Upper lobe of right lung (tissue), 1 donor: ENCODE results near the gene SEPTIN7. TPM values are rescaled to one million over a fixed set of nuclear protein-coding genes. Genes with fewer than 3 reads are reported as not detected.
A peak's percentile ranks its signal among the peaks of the same experiment; 100 is the strongest.

Source experiments
- ATAC-seq: fragments of 200-7000 bp; cut with Tn5 transposase; one replicate; pipeline ENCODE4 v1.9.1; 2020; ENCODE audit warnings: mild to moderate bottlenecking, moderate library complexity
- DNase-seq: peaks from one replicate; pipeline ENCODE4 v3.0.0-alpha.2; 2020
- H3K27ac ChIP-seq: fragments of 200-600 bp; one replicate; pipeline ENCODE4 v1.8.0; 2022
- H3K27me3 ChIP-seq: fragments of 200-600 bp; one replicate; pipeline ENCODE4 v1.8.0; 2022; ENCODE audit warnings: mild to moderate bottlenecking
- H3K36me3 ChIP-seq: fragments of 200-600 bp; one replicate; pipeline ENCODE4 v1.8.0; 2022
- H3K4me1 ChIP-seq: fragments of 200-600 bp; one replicate; pipeline ENCODE4 v1.8.0; 2022
- H3K4me3 ChIP-seq: fragments of 200-600 bp; one replicate; pipeline ENCODE4 v1.8.0; 2022; ENCODE audit warnings: mild to moderate bottlenecking
- H3K9me3 ChIP-seq: fragments of 200-600 bp; one replicate; pipeline ENCODE4 v1.8.0; 2022
- CTCF ChIP-seq: fragments of 200-600 bp; IDR thresholded peaks from one replicate; pipeline ENCODE4 v1.8.0; 2022; ENCODE audit warnings: antibody characterized with exemption
- intact Hi-C: fragments of 100-400 bp; cut with DNase I; formaldehyde crosslinking; loops from one replicate; pipeline ENCODE4 v1.11.0; 2022
- total RNA-seq: library from RNA; stranded (reverse); fragmentation: NEBNext Ultra II Directional; extraction: Animal tissue kit (Norgen Biotek cat#: 25700); gene quantifications from one replicate; pipeline ENCODE4 v1.2.1, GENCODE V29; 2021
- donor health status: DM: no; HTN: yes; CAD: no; lungs with severe emphysema.

SEPTIN7 gene
- total RNA-seq, 1 donor from 2014 or later = 202 TPM

GRCh38 chr7:35802102-35802466 is 1.2 kb downstream of the SEPTIN7 start:
- H3K27me3 ChIP-seq = no peaks in the 10 kb centered on the region
- H3K4me1 ChIP-seq = peaks cover 29% of the 10 kb centered on the region
- no peak for ATAC-seq
- H3K9me3 ChIP-seq = no peaks in the 10 kb centered on the region
- intact Hi-C loops = loop anchor here (10.0 kb wide), 1 partner anchor 77 kb away; no protein-coding TSS in a partner anchor
- H3K36me3 ChIP-seq = no peaks in the 10 kb centered on the region
- H3K4me3 ChIP-seq = peak overlapping the region; percentile 81
- DNase-seq = no peak
- no peak for TF ChIP-seq CTCF
- H3K27ac ChIP-seq = peak overlapping the region; percentile 97

DNA sequence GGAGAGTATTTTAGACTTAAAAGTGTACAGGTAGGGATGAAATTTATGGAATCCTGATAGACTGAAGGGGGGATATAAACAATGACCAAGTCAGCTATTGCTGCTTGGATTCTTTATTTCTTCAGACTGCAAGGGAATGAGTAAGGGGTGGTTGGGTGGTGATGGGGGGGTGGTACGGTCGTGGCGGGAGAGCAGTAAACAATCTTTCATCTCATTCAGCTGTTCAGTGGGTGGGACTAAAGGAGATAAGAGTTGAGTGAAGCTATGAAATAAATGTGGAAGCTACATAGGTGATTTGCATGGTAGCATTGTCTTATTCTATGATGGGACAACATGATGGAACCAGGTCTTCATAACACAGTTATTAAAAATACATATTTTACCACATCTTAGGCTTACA is 1.8 kb downstream of the SEPTIN7 start:
- Histone ChIP-seq H3K27ac (no peak overlapping the region), H3K9me3 (no peaks in the 10 kb centered on the region), H3K4me3 (peak overlapping the region; percentile 81), H3K27me3 (no peaks in the 10 kb centered on the region), H3K4me1 (peaks cover 29% of the 10 kb centered on the region), H3K36me3 (no peaks in the 10 kb centered on the region)
- DNase-seq (no peak), ATAC-seq (no peak)
- intact Hi-C loops = loop anchor here (10.0 kb wide), 1 partner anchor 78 kb away; no protein-coding TSS in a partner anchor
- TF ChIP-seq CTCF = no peak

DNA sequence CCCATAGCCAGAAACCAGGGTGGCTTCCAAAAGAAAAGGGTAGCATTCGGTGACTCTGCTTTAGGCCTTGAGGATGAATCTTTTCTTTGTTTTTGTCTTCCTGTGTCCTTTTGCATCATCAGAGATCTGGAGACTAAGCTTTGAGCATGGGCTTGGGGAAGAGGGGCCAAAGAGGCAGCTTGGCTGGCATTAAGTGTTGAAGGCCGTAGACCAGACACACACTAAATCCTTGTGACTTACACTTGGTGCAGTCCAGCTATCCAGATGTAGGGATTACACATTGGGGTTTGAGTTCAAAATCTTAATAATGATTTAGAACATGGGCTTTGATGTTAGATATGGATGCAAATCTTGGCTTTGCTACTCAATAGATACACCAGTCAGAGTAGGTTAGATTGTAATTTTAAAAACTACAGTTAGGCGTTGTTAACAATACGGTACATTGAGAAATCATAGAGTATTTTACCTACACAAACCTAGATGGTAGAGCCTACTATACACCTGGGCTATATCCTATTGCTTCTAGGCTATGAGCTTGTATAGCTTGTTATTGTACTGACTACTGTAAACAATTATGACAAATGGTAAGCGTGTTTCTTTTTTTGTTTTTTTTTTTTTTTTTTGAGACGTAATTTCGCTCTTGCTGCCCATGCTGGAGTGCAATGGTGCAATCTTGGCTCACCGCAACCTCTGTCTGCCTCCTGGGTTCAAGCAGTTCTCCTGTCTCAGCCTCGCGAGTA is 3.5 kb downstream of the SEPTIN7 start:
- H3K4me1 ChIP-seq = peaks cover 29% of the 10 kb centered on the region
- no peaks in the 10 kb centered on the region for H3K9me3 ChIP-seq
- intact Hi-C loops = loop anchor here (10.0 kb wide), 1 partner anchor 80 kb away; no protein-coding TSS in a partner anchor
- H3K4me3 ChIP-seq = no peak overlapping the region
- H3K36me3 ChIP-seq = no peaks in the 10 kb centered on the region
- TF ChIP-seq CTCF = no peak
- H3K27me3 ChIP-seq = no peaks in the 10 kb centered on the region
- H3K27ac ChIP-seq = no peak overlapping the region
- ATAC-seq = no peak
- DNase-seq = no peak

- no peak for TF ChIP-seq CTCF
- ATAC-seq (no peak), DNase-seq (no peak)
- no peaks in the 10 kb centered on the region for H3K9me3 ChIP-seq
- intact Hi-C loops = loop anchor here (10.0 kb wide), 1 partner anchor 81 kb away; no protein-coding TSS in a partner anchor
- no peaks in the 10 kb centered on the region for H3K27me3 ChIP-seq
- H3K27ac ChIP-seq = no peak overlapping the region
- no peaks in the 10 kb centered on the region for H3K36me3 ChIP-seq
- no peak overlapping the region for H3K4me3 ChIP-seq
- H3K4me1 ChIP-seq = peaks cover 29% of the 10 kb centered on the region
These were observed 5.0 kb downstream of the SEPTIN7 start for GRCh38 chr7:35805876-35806275.

DNA sequence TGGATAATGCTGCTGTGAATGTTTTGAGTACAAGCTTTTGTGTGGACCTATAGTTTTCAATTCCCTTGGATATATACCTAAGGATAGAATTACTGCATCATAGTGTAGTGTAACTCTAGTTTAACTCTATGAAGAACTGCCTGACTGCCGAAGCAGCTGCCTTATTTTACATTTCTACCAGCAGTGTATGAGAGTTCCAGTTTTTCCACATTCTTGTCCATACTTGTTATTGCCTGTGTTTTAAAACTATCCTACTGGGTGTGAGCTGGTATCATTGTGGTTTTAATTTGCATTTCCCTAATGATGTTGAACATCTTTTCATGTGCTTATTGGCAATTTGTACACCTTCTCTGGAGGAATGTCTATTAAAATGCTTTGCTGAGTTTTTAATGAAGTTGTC is 15.7 kb downstream of the SEPTIN7 start:
- ATAC-seq (no peak), DNase-seq (no peak)
- H3K9me3 ChIP-seq = peaks cover 9% of the 10 kb centered on the region
- intact Hi-C loops = no loop called here
- H3K27ac ChIP-seq = no peak overlapping the region
- H3K4me3 ChIP-seq = no peak overlapping the region
- no peaks in the 10 kb centered on the region for H3K27me3 ChIP-seq
- peaks cover 15% of the 10 kb centered on the region for H3K4me1 ChIP-seq
- TF ChIP-seq CTCF = no peak
- no peaks in the 10 kb centered on the region for H3K36me3 ChIP-seq
